ENCODE data around the gene ATG2A. TPM values are rescaled to one million over a fixed set of nuclear protein-coding genes. Genes with fewer than 3 reads are reported as not detected.

The ATG2A gene
- total and polyA plus RNA-seq, 9 of the 15 experiments (the other 6 are each of a cell fraction or from before 2014, with no cell fraction given): 0.25 to 45.9 (median 5.2) TPM

GRCh38 chr11:64923944-64924909, 7.2 kb upstream of the ATG2A start, which contains the start of gene PPP2R5B (continued):
- TF ChIP-seq MGA (IDR thresholded peaks at IDR 0.05) (no peak), PHB2 (IDR thresholded peaks at IDR 0.05; ENCODE audit: low read depth) (0 out of 2 replicates have a peak, but pooled peaks have one; percentile 44), ZBTB5 (IDR thresholded peaks at IDR 0.05) (no peak), MLLT1 (IDR thresholded peaks at IDR 0.05) (peak in 1 of 2 experiments; percentile 71; a peak in 1 of 4 replicates), ZNF41 (CRISPR knock-in tag; conservative IDR thresholded peaks at IDR 0.05) (no peak)

Measured in K562 (cell line).